ENCODE measurements around the gene MYMX.
A peak's percentile ranks its signal among the peaks of the same experiment; 100 is the strongest.

The MYMX gene

GRCh38 chr6:44264154-44265006 lies 47.7 kb downstream of the MYMX start:
- no peak for DNase-seq (ENCODE audit: low read depth in 2 of 2)

- peak; percentile 95 to 96 for DNase-seq (ENCODE audit: low read depth in 2 of 2)
Measured at GRCh38 chr6:44265007-44265721, 48.4 kb downstream of the MYMX start, which contains the start of gene NFKBIE. Gene NFKBIE (minus strand): TSS chr6:44265551. CDS start chr6:44265346, 205 bp downstream.

- DNase-seq (ENCODE audit: low read depth in 2 of 2): no peak
Measured at GRCh38 chr6:44265722-44266233, 49.1 kb downstream of the MYMX start.

GRCh38 chr6:44266347-44266746 lies 49.6 kb downstream of the MYMX start:
- no peak for DNase-seq (ENCODE audit: low read depth in 2 of 2)

- no peak for DNase-seq (ENCODE audit: low read depth in 2 of 2)
Measured at GRCh38 chr6:44267252-44267651, 50.5 kb downstream of the MYMX start.

Data from stimulated activated CD8-positive, alpha-beta memory T cell treated with anti-CD3 and anti-CD28 coated beads, Interleukin-7, amount 100 ng/mL, for 1 hour (primary cell).